HG02798 (cell line): ENCODE data around the gene MROH2B.

Source experiments
- ATAC-seq: cut with Tn5 transposase; IDR thresholded peaks from one replicate; pipeline ENCODE4 v1.9.1; 2021; ENCODE audit warnings: mild to moderate bottlenecking; ENCODE audit not compliant: unreplicated experiment, poor library complexity

MROH2B gene

GRCh38 chr5:40976041-40976440 is 95.1 kb downstream of the MROH2B start:
- ATAC-seq, result no peak

- ATAC-seq, result no peak
Observed at GRCh38 chr5:40973364-40974004, 97.7 kb downstream of the MROH2B start.

GRCh38 chr5:40972434-40972833 is 98.7 kb downstream of the MROH2B start:
- ATAC-seq, result no peak

GRCh38 chr5:40962207-40962955 is 108.8 kb downstream of the MROH2B start:
- no peak for ATAC-seq

- no peak for ATAC-seq
Observed at GRCh38 chr5:40960037-40960436, 111.1 kb downstream of the MROH2B start.

GRCh38 chr5:40958811-40959210 is 112.3 kb downstream of the MROH2B start:
- ATAC-seq, result no peak

GRCh38 chr5:40957048-40957447 is 114.1 kb downstream of the MROH2B start:
- no peak for ATAC-seq

- ATAC-seq, result no peak
Observed at GRCh38 chr5:40955313-40955712, 115.8 kb downstream of the MROH2B start.
